ENCODE measurements around the gene APOA4. TPM values are rescaled to one million over a fixed set of nuclear protein-coding genes. Genes with fewer than 3 reads are reported as not detected.

The APOA4 gene
- total RNA-seq, 4 donors from 2014 or later: 0.34 to 3.9 (median 2.3) TPM; not detected in 1

GRCh38 chr11:116843661-116844060 is 20.6 kb upstream of the APOA4 start:
- Histone ChIP-seq H3K27me3 (no peaks in the 10 kb centered on the region), H3K27ac (no peak overlapping the region), H3K4me1 (no peaks in the 10 kb centered on the region), H3K36me3 (peaks cover 47% of the 10 kb centered on the region), H3K4me3 (no peak overlapping the region), H3K9me3 (no peaks in the 10 kb centered on the region)
- TF ChIP-seq CTCF (IDR thresholded peaks at IDR 0.05) (no peak), POLR2A (IDR thresholded peaks at IDR 0.05) (no peak), POLR2AphosphoS5 (IDR thresholded peaks at IDR 0.05) (no peak), EP300 (IDR thresholded peaks at IDR 0.05) (no peak)
- WGBS: 96% methylated on average over 9 of the region's 9 CpGs
- DNase-seq (ENCODE audit: low spot score in 2 of 2): no peak

- no peak overlapping the region for H3K27ac ChIP-seq
Measured at GRCh38 chr11:116842909-116843308, 19.8 kb upstream of the APOA4 start.

GRCh38 chr11:116842117-116842516 is 19.0 kb upstream of the APOA4 start:
- Histone ChIP-seq H3K4me3 (no peak overlapping the region), H3K27me3 (no peaks in the 10 kb centered on the region), H3K36me3 (peaks cover 34% of the 10 kb centered on the region), H3K4me1 (no peaks in the 10 kb centered on the region), H3K9me3 (no peaks in the 10 kb centered on the region), H3K27ac (no peak overlapping the region)
- peak in 1 of 2 donors; percentile 14 for DNase-seq (ENCODE audit: low spot score in 2 of 2)
- no peak for TF ChIP-seq POLR2AphosphoS5 (IDR thresholded peaks at IDR 0.05)
- TF ChIP-seq POLR2A (IDR thresholded peaks at IDR 0.05): no peak
- TF ChIP-seq EP300 (IDR thresholded peaks at IDR 0.05): no peak
- TF ChIP-seq CTCF (IDR thresholded peaks at IDR 0.05): no peak
- 99% methylated on average over 4 of the region's 4 CpGs for whole genome bisulfite sequencing

More at GRCh38 chr11:116842909-116843308, 19.8 kb upstream of the APOA4 start:
- Histone ChIP-seq H3K4me3 (no peak overlapping the region), H3K36me3 (peaks cover 41% of the 10 kb centered on the region), H3K27me3 (no peaks in the 10 kb centered on the region), H3K4me1 (no peaks in the 10 kb centered on the region), H3K9me3 (no peaks in the 10 kb centered on the region)
- 88% methylated on average over 4 of the region's 4 CpGs for WGBS
- TF ChIP-seq POLR2AphosphoS5 (IDR thresholded peaks at IDR 0.05) (no peak), EP300 (IDR thresholded peaks at IDR 0.05) (no peak), CTCF (IDR thresholded peaks at IDR 0.05) (no peak), POLR2A (IDR thresholded peaks at IDR 0.05) (no peak)
- DNase-seq (ENCODE audit: low spot score in 2 of 2): no peak

- peaks cover 6% of the 10 kb centered on the region for H3K4me1 ChIP-seq
- TF ChIP-seq CTCF (IDR thresholded peaks at IDR 0.05): no peak
- TF ChIP-seq EP300 (IDR thresholded peaks at IDR 0.05): no peak
- TF ChIP-seq POLR2A (IDR thresholded peaks at IDR 0.05): no peak
- TF ChIP-seq POLR2AphosphoS5 (IDR thresholded peaks at IDR 0.05): no peak
- WGBS: 69% methylated on average over 8 of the region's 9 CpGs
- no peak overlapping the region for H3K27ac ChIP-seq
- no peaks in the 10 kb centered on the region for H3K9me3 ChIP-seq
- no peaks in the 10 kb centered on the region for H3K27me3 ChIP-seq
- no peak overlapping the region for H3K4me3 ChIP-seq
- peak in 1 of 2 donors; percentile 37 for DNase-seq (ENCODE audit: low spot score in 2 of 2)
- H3K36me3 ChIP-seq: peaks cover 21% of the 10 kb centered on the region
Measured at GRCh38 chr11:116840746-116841296, 17.7 kb upstream of the APOA4 start.

- H3K4me3 ChIP-seq: no peak overlapping the region
- H3K27ac ChIP-seq: no peak overlapping the region
- no peak for TF ChIP-seq POLR2AphosphoS5 (IDR thresholded peaks at IDR 0.05)
- TF ChIP-seq POLR2A (IDR thresholded peaks at IDR 0.05): no peak
- no peak for TF ChIP-seq EP300 (IDR thresholded peaks at IDR 0.05)
- TF ChIP-seq CTCF (IDR thresholded peaks at IDR 0.05): no peak
- H3K4me1 ChIP-seq: peaks cover 11% of the 10 kb centered on the region
- no peaks in the 10 kb centered on the region for H3K9me3 ChIP-seq
- WGBS: 60% methylated on average over 6 of the region's 6 CpGs
- DNase-seq (ENCODE audit: low spot score in 2 of 2): peak in 1 of 2 donors; percentile 19
- H3K27me3 ChIP-seq: no peaks in the 10 kb centered on the region
- peaks cover 16% of the 10 kb centered on the region for H3K36me3 ChIP-seq
Measured at GRCh38 chr11:116840224-116840745, 17.2 kb upstream of the APOA4 start.

Measured in suprapubic skin (tissue), 4 donors.